Neural crest cell (in vitro differentiated cells): Measurements from ENCODE around the gene KIAA1217. TPM values are rescaled to one million over a fixed set of nuclear protein-coding genes. Genes with fewer than 3 reads are reported as not detected.

Experiments
- DNase-seq: peaks from one replicate; pipeline ENCODE4 v3.0.0; 2021; ENCODE audit warnings: low read depth, mixed read lengths, low spot score
- H3K27ac Mint-ChIP-seq: one replicate; pipeline ENCODE4 v1.8.0; 2021; ENCODE audit warnings: mild to moderate bottlenecking, mixed read lengths; ENCODE audit not compliant: unreplicated experiment
- H3K27me3 Mint-ChIP-seq: 2 replicates; pipeline ENCODE4 v1.8.0; 2021; ENCODE audit warnings: low read depth, mild to moderate bottlenecking, mixed read lengths
- H3K36me3 Mint-ChIP-seq: 2 replicates; pipeline ENCODE4 v1.8.0; 2021; ENCODE audit warnings: low read depth, mild to moderate bottlenecking, mixed read lengths
- H3K4me1 Mint-ChIP-seq: 2 replicates; pipeline ENCODE4 v1.8.0; 2021; ENCODE audit warnings: mixed read lengths
- H3K4me3 Mint-ChIP-seq: one replicate; pipeline ENCODE4 v1.8.0; 2021; ENCODE audit warnings: mild to moderate bottlenecking, mixed read lengths
- H3K9me3 Mint-ChIP-seq: 2 replicates; pipeline ENCODE4 v1.8.0; 2021; ENCODE audit warnings: mixed read lengths
- total RNA-seq: library from RNA; stranded (reverse); gene quantifications from 2 replicates; pipeline ENCODE4 v1.2.1, GENCODE V29; 2021
- TF ChIP-seq, protein P1 (sequence below): fragments of 200-600 bp; sonication (generic); conservative IDR thresholded peaks from 2 replicates; pipeline ENCODE4 v1.5.0; 2021; ENCODE audit warnings: antibody characterized with exemption, mild to moderate bottlenecking

Gene KIAA1217
- total RNA-seq, 1 donor from 2014 or later = 10.5 TPM

DNA sequence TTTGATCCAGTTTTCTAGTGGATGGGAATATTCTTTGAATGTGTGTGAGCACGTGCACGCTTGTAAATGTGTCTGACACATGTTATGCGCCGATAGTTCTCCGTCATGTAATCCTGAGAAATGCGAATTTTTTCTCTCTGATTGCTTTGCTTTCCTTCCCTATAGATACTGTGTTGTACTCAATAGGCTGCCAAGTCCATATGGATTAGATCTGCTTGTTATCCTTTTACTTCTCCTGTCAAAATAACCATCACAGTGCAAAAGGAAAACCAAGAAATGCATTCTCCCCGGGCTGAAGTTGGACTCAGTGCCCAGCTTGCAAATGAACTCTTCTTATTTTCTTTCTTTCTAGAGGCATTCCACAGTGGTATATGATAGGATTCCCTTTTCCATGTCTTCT, 131.9 kb downstream of the KIAA1217 start:
- H3K9me3 Mint-ChIP-seq = peaks cover 4% of the 10 kb centered on the region
- no peak for DNase-seq
- H3K36me3 Mint-ChIP-seq = no peaks in the 10 kb centered on the region
- no peak overlapping the region for H3K4me3 Mint-ChIP-seq
- TF ChIP-seq, protein P1, sequence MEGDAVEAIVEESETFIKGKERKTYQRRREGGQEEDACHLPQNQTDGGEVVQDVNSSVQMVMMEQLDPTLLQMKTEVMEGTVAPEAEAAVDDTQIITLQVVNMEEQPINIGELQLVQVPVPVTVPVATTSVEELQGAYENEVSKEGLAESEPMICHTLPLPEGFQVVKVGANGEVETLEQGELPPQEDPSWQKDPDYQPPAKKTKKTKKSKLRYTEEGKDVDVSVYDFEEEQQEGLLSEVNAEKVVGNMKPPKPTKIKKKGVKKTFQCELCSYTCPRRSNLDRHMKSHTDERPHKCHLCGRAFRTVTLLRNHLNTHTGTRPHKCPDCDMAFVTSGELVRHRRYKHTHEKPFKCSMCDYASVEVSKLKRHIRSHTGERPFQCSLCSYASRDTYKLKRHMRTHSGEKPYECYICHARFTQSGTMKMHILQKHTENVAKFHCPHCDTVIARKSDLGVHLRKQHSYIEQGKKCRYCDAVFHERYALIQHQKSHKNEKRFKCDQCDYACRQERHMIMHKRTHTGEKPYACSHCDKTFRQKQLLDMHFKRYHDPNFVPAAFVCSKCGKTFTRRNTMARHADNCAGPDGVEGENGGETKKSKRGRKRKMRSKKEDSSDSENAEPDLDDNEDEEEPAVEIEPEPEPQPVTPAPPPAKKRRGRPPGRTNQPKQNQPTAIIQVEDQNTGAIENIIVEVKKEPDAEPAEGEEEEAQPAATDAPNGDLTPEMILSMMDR = no peak
- H3K27ac Mint-ChIP-seq = no peak overlapping the region
- H3K27me3 Mint-ChIP-seq = no peaks in the 10 kb centered on the region
- peaks cover 9% of the 10 kb centered on the region for H3K4me1 Mint-ChIP-seq

DNA sequence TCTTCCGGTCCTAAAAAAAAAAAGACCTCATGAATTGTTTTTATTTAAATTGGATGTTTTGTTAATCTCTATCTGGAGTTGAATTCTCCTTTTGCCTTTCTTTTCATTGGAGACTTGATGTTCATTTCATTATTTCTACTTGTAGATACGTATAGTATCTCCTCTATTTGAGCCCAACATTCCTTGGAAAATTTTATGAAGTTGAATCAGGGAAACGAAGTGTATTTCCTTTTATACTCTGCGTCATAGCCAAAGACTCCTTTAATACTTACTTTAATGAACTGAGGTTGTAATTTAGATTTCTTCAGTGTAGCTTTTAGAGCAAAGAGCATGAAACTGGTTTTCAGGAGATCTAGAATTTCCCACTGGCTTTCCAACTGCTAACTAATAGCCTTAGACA, 132.4 kb downstream of the KIAA1217 start:
- H3K36me3 Mint-ChIP-seq = no peaks in the 10 kb centered on the region
- H3K4me3 Mint-ChIP-seq = no peak overlapping the region
- peaks cover 4% of the 10 kb centered on the region for H3K9me3 Mint-ChIP-seq
- DNase-seq = no peak
- TF ChIP-seq, protein P1 = no peak
- H3K27me3 Mint-ChIP-seq = no peaks in the 10 kb centered on the region
- no peak overlapping the region for H3K27ac Mint-ChIP-seq
- peaks cover 9% of the 10 kb centered on the region for H3K4me1 Mint-ChIP-seq

DNA sequence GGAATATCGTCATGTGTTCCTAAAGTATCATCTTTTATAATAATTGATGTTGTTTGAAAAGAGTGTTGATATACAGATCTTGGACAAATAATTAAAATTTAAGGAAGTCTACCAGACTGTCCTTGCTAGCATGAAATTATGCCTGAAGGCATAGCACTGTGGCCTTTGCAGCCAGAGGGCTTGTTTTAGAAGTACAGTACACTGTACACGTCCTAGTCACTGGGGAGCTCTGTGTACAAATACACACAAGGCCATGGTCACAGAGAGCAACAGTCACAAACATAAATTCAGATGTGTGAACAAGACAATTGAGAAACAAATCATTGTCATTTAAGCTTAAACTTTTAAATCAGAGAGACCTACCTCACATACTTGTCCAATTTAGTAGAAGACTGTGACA, 133.0 kb downstream of the KIAA1217 start:
- Mint-ChIP-seq H3K4me1 (peaks cover 9% of the 10 kb centered on the region), H3K27ac (no peak overlapping the region), H3K36me3 (no peaks in the 10 kb centered on the region), H3K27me3 (no peaks in the 10 kb centered on the region), H3K9me3 (peaks cover 4% of the 10 kb centered on the region), H3K4me3 (no peak overlapping the region)
- TF ChIP-seq, protein P1 = no peak
- no peak for DNase-seq

DNA sequence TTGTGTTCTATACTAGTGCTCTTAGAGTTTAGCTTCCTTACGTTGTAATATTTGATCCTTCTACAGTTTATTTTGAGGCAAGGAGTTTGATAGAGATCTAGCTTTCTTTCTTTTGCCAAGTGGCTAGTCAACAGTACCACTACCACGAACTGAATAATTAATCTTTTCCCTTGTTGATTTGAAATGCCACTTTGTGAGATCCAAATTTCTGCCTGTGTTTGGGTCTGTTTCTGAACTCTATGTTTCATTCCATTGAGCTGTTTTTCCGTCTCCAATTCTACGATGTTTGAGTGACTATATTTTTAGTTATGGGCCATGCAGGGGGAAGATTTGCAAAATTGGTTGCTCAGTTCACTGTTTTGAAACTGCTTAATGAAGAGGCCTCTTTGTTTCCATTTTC, 134.7 kb downstream of the KIAA1217 start:
- H3K4me3 Mint-ChIP-seq = no peak overlapping the region
- H3K9me3 Mint-ChIP-seq = peaks cover 4% of the 10 kb centered on the region
- DNase-seq = no peak
- peaks cover 9% of the 10 kb centered on the region for H3K4me1 Mint-ChIP-seq
- H3K27ac Mint-ChIP-seq = no peak overlapping the region
- H3K27me3 Mint-ChIP-seq = no peaks in the 10 kb centered on the region
- H3K36me3 Mint-ChIP-seq = no peaks in the 10 kb centered on the region
- TF ChIP-seq, protein P1 = no peak

DNA sequence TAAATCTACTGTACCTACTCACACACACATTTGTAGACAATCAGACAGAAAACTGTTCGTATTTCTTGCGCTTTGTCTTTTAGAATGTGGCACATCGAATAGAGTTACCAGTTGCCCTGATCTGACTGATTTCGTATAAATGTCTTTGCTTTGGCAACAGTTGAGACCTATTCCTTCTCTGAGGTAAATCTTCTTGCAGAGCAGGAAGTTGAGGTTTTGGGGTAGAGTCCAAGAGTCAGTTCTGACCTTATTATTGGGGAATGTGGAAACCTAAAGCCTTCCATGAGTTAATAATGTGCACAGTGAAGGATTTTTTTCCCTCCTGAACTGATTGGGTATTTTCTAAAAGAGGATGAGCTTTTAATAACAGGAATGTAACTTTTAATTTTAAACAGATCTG, 135.3 kb downstream of the KIAA1217 start:
- Mint-ChIP-seq H3K4me1 (peaks cover 9% of the 10 kb centered on the region), H3K27ac (no peak overlapping the region), H3K27me3 (no peaks in the 10 kb centered on the region), H3K36me3 (no peaks in the 10 kb centered on the region), H3K9me3 (peaks cover 4% of the 10 kb centered on the region), H3K4me3 (no peak overlapping the region)
- TF ChIP-seq, protein P1 = no peak
- no peak for DNase-seq
